Sciatic nerve (tissue), 2 donors: Measurements from ENCODE around the gene ASB13. TPM values are rescaled to one million over a fixed set of nuclear protein-coding genes. Genes with fewer than 3 reads are reported as not detected.

Experiments
- ATAC-seq: fragments of 200-7000 bp; cut with Tn5 transposase; one replicate; pipeline ENCODE4 v1.9.1; 2020; ENCODE audit warnings: mild to moderate bottlenecking, moderate library complexity
- DNase-seq: peaks from one replicate; pipeline ENCODE4 v3.0.0-alpha.2; 2020; ENCODE audit warnings: low spot score
- intact Hi-C: fragments of 100-400 bp; cut with DNase I; formaldehyde crosslinking; loops from one replicate; pipeline ENCODE4 v1.14.2; 2022
- total RNA-seq: library from RNA; stranded (reverse); fragmentation: NEBNext Ultra II Directional; extraction: Animal tissue kit (Norgen Biotek cat#: 25700); gene quantifications from one replicate; pipeline ENCODE4 v1.2.1, GENCODE V29; 2021
- donor health status: DM: no; HTN: no; CAD: no.
- donor health status: DM: no; HTN: no; CAD: no.

Gene ASB13
- total RNA-seq, 1 donor from 2014 or later = 18.9 TPM

DNA sequence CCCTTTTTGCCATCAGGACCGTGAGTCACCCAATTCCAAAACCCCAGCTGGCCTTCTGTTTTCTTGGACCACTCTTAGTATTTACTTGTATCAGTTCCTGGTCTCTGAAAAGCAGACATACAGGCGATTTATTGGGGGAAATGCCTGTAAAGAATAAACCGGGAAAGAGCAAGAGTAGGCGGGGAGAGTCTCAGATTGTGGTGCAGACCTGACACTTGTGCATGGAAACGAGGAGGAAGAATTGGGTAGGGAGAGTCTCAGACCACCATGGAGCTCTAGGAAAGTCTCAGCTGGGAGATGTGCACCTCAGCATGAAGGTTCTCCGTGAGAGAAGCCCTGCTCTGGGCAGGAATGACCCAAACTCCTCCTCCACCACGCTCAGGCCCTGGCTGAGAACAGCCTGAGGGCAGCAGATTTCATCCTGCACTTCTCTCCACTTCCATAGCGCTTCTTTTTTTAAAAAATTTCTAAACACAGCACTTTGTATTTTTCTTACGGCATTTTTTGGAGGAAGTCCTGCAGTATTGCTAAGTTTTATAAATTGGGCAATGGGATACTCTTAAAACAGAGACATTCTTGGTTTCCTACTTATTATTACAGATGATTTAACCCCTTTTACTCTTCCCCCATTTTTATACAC is 12.1 kb upstream of the ASB13 start:
- intact Hi-C loops = no loop called here
- DNase-seq = no peak
- ATAC-seq = no peak

DNA sequence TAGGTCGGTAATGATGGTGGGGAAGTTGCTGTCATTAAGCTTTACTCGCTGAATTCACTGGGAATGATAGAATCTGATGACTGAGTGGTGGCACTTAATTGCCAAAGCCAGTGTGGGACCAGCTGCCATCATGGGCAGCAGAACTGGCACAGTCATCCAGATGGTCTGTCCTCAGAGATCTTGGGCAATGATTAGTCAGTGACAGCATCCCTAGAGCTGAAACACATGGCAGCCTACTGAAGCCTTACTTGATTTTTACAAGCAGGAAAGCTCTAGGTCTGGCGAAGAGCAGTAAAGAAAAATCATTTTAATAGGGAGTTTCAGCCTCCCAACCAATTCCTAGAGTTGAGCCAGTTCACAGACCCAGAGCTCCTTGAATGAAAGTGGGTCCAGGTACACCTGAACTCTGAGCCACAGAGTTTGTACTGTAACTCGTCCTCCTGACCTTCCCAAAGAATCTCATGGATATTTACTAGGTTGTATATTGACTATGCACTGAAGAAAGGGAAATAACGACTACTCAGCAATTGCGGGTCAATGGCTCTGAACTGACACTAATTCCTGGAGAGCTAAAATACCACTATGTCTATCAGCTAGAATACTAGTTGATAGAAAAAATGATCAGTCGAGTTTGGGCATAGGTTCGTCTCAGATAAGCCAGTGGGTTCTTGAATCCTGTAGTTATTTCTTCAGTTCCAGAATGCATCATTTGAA is 4.4 kb upstream of the ASB13 start:
- intact Hi-C loops = no loop called here
- DNase-seq = no peak

DNA sequence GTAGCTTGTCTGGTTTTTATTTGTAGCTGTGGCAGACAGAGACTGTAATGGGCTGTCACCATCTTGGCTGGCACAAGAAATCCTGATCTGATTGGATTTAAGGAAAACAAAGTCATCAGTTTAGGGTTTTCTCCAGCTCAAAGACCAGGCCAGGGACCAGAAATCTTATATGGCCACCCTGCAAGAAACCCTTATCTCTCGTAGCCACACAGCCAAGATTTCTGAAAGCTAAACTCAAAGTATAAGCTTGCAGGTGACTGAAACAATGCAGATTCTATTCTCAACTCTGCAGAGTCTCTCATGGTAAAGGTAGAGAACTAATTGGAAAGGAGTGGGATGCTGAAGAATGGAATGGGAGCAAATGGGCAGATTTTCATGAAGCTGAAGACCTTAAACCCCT is 3.2 kb upstream of the ASB13 start:
- no peak for DNase-seq
- intact Hi-C loops = no loop called here

More for the DNA sequence above, 4.4 kb upstream of the ASB13 start:
- ATAC-seq = no peak

DNA sequence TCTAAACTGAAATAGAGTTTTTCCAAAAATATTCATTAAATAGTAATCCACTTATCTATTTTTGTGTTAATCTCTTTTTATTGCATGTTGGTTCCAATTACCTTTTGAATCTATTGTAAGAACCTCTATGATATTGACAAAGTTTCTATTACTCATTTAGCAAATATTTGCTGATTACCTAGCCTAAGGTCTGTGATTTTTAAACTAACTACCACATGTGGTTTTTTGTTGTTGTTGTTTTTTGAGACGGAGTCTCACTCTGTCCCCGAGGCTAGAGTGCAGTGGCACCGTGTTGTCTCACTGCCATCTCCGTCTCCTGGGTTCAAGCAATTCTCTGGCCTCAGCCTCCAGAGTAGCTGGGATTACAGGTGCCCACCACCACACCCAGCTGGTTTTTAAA is 2.0 kb upstream of the ASB13 start:
- no peak for ATAC-seq
- no peak for DNase-seq
- intact Hi-C loops = no loop called here

More for the DNA sequence above, 3.2 kb upstream of the ASB13 start:
- ATAC-seq = no peak

DNA sequence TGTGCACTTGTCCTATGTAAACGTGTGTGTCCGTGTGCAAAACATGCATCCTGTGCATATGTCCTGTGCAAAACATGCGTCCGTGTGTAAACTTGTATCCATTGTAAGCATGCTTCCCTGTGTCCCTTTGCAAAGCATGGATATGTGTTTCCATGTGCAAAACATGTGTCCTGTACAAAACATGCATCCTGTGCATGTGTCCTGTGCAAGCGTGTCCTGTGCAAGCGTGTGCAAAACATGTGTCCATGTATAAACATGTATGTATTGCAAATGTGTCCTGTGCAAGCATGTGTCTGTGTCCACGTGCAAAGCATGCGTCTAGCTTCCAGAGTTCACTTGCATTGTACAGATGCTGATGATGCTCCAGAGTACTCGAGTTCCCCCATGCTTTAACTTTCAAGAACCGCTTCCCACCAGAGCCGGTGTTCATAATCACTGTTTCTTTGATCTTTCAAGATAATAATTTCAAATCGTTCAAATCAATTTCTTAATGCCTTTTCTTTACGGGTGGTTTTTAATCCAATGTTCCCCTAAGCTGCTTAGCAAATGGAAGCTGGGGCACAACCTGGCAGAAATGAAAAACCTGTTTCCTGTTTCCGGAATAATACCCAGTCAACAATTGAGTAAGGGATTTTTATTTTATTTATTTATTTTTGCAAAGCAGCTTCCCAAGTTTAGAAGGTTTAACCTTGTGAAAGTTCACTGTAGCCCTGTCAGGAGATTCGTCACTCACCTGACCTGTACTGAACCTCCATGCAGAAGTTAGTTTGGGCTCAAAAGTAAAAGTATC is 641 bp upstream of the ASB13 start:
- DNase-seq = no peak
- intact Hi-C loops = no loop called here
- peak; percentile 6 for ATAC-seq

DNA sequence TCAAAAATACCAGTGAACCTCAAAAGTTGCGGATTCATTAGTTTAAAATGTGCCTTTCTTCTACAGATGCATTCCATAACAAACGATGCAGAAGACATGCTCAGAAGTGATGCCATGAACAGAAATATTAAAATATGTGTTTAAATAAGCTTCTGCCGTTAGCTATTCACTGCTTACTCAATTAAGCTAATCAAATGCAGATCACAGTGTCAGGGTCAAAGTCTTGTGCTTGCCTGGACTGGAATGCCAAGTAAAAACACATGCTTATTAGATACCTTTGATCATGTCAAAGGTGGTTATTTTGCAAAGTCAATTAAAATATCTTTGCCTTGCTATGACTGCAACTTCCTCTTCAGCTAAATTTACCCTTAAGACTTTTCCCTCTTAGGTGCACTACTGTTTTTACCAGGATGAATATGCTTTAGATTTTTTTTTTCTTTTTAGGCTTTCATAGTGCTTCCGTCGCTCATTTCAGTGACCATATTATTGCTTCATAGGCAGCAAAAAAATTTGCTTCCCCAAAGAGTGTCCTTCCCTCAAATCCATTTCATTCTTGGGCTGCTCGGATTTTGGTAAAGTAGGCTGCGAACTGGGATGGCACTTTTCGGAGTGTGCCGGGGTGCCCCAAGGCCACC is 905 bp downstream of the ASB13 start:
- ATAC-seq (no peak), DNase-seq (no peak)
- intact Hi-C loops = no loop called here

DNA sequence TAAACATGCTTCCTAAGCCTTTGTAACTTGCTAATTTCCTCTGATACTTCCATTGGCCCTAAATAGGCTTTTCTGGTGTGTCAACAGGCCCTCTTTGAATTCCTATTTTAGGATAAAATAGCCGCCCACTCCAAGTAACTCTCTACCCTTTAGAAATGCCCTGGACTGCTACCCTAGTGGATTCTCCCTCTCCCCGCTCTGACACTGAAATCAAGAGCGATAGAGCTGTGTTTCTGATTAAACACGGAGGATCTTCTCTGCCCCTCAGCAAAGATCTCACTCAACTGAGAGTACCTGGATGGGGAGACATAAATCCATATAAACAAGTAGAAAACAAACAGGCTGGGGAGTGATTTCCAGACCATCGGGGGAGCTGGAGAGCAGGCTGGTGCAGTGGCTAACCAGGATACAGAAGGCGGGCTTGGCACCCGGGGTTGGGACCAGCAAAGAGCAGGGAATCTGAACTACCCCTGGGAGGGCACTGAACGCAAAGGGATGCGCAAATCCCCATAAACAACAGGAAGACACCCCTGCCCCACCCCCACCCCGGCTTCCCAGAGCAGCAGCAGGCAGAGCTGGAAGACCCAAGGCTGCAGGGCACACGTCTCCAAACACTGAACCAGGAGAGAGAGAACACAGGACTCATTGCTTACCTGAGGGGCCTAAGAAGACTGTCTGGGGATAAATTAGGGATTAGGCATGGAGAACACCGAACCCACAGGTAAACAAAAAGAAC is 2.5 kb downstream of the ASB13 start:
- intact Hi-C loops = no loop called here
- no peak for ATAC-seq
- no peak for DNase-seq

DNA sequence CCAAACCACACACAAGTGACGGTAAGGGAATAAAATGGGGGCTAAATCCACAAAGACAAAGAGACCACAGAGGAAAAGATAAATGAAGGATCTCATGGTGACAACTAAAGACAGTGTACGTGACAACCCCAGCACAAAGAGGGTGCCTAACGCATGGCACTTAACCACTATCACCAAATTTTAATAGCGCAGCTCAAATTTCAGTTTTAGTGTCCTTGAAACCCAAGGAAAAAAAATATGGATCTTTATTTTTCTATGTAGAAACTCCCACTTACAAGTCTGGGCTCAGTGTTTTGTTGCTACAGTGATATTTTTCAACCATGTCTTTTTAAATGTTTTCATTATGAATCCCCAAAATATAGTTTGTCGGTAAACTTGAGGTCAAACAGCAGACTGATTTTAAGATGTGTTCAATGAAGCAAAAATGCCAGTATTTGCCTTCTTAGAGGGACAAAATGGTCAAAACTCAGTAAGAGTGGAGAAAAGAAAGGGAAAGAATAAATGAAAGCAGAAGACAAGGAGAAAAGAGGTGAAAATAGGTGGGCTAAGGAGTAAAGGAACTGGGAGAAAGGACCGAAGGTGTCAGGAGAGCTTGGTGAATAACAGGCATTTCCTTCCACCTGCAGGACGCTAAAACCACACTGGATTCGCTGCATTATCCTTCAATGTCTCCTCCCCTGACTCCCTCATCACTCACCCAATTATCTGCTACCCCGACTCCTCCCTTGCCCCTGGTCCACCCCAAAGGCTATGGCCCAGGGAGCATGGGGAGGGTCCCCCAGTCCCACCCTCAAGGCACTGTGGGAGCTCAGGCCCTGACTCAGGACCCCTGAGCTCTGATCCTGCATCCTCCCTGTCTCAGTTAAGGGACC is 3.5 kb downstream of the ASB13 start:
- ATAC-seq (no peak), DNase-seq (no peak)
- intact Hi-C loops = no loop called here

DNA sequence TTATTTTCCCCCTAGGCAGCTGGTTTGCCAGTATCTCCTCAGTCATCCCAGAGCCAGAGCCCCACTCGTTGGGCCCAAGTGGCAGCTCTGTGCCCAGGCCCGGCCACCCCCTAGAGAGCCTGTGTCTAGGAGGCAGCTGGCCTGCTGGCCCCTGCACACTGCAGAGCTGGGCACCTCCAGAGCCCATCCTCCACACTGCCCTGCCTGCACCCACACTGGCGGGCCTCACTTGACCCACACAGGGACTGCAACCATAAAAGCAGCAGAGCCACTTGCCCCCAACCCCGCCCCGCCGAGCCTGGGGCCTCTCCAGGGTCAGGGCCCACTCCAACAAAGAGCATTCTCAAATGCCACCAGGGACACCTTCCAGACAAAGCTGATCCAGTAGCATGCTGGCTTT is 5.4 kb downstream of the ASB13 start:
- ATAC-seq = no peak
- intact Hi-C loops = no loop called here
- no peak for DNase-seq

DNA sequence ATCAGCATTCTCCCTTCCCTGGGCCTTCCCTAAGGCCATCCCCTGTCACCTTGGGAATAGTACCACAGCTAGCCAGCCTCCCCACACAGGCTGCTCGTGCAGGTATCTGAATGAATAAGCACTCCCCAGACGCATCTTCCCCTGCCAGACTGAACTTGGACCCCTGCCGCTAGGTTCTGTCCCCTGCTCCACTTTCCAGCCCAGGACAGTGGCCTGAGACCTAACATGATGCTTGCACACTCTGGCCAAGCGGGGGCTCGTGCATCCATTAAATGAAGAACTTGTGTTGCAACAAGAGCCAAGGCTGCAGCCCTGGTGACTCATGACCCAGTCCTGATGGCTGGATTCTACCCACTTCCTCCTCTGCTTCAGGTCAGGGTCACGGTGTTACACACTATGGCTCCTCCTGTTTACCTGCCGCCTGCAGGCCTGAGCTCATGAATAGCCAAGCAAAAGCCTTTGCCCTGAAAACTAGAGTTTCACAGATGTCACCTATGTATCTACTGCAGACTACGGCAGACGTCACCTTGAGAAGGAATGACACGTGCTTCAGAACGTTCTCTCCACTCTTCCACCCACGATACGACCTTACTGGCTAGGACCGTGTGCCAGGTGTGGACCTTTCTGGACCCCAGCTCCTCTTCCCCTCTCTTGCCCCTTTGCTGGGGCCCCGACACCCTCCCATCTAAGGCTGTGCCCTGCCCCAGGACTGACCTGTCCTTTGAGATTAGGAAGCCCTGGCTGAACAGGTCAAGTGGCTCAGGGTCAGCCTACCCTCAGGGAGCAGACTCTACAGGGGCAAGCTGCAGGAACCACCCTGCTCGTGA is 6.5 kb downstream of the ASB13 start:
- DNase-seq = no peak
- peak; percentile 49 for ATAC-seq
- intact Hi-C loops = loop anchor here (5.0 kb wide), 1 partner anchor 1803 kb away; no protein-coding TSS in a partner anchor

DNA sequence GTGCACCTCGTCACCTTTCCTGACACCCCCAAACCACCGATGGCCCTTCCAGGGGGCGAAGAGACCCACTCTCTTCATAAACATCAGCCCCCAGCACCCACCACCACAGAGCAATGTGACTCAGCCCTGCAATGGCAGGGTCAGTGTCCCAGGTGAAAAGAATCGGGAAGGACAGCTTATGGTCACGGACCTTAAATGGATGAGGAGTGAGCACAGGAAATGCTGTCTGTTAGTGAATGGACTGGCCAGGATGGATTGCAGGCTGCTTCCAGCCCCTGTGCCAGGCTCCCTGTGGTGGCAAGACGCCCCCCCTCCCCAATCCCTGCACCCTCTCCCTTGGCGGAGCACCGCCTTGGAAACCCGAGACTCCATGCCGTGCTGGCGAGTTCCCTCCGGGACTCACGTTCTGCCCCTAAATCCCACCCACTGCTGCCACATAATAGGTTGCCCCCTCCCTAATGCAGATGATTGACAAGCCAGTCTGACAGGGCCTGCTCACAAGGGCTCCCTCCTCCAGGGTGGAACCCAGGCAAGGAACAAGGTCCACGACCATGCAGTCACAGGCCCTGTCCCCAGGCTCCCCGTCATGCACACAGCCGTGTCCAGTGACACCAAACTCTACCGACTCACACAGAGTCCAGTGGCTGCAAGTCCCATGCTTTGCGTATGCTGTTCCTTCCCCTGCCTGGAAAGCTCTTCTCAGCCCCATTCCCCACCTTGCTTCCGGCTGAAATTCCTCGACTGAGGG is 7.3 kb downstream of the ASB13 start:
- ATAC-seq (no peak), DNase-seq (no peak)
- intact Hi-C loops = loop anchor here (5.0 kb wide), 1 partner anchor 1802 kb away; no protein-coding TSS in a partner anchor

DNA sequence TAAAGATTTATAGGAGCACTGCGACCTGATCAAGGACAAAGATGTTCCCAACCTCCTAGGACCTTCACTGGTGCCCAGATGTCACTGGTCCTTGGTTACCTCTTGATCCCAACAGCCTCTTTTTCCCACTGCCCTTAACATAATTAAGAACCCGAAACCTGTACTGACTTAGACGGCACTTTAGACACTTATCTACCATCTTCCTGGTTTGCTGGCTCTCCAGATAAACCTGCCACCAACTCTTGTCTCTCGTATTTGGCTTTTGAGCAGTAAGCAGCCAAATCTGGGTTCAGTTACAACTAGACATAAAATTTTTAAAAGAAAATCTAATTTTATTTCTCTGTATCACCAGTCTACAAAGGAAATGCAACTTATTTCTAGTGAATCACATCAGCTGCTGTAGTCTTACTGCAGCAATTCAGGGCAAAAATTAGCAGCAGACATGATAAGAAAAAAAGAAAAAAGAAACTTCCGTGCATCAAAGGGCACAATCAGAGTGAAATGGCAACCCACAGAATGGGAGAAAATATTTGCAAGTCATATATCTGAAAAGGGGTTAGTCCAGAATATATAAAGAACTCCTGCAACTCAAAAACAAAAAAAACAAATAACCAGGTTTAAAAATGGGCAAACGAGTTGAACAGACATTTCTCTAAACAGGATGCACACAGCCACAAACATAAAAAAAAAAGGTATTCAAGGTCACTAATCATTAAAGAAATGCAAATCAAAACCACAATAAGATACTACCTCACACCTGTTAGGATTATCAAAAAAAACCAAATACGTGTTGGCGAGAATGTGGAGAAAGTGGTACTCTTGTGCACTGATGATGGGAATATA is 9.4 kb downstream of the ASB13 start:
- ATAC-seq (no peak), DNase-seq (no peak)
- intact Hi-C loops = loop anchor here (5.0 kb wide), 1 partner anchor 1800 kb away; no protein-coding TSS in a partner anchor

DNA sequence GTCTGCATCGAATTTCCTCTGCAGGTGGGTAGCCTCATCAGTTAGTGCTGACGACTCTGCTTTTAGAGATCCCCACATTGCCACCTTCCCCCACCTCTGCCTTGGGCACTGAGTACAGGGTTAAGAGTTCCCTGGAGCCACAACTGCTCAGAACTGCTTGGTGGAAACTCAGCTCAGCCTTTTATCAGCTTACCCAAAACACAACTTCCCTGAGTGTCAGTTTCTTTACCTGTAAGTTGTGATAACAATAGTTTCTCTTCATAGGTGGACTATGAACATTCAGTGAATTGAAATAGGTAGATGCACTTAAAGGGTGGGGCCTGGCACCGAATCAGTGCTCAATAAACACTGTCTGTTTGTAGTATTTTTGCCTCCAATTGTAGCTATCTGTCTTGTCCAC is 11.3 kb downstream of the ASB13 start:
- no peak for ATAC-seq
- intact Hi-C loops = loop anchor here (5.0 kb wide), 1 partner anchor 1798 kb away; no protein-coding TSS in a partner anchor
- no peak for DNase-seq

DNA sequence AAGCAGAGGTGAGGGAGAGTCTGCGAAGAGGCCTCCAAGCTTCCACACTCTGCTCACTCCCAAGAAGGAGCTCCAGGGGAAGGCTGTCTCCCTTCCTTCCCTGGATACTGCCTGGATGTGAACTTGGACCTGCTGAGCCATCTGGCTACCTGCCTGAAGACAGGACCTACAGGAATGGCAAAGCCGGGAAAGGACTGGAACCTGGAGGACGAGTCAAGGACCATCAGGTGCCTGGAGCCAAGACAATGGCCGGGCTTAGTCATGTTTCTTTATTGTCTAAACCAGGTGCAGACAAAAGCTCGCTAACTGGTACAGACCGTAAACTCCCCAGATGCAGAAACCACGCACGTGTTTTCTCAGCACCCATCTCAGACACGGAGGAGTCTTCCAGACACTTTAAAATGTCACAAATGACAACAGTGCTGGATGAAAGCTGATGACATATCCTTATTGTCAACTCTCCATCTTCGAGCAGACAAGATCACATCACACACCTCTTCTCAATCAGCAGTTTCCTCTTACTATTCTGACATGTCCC is 12.1 kb downstream of the ASB13 start:
- intact Hi-C loops = no loop called here
- ATAC-seq = no peak
- no peak for DNase-seq

DNA sequence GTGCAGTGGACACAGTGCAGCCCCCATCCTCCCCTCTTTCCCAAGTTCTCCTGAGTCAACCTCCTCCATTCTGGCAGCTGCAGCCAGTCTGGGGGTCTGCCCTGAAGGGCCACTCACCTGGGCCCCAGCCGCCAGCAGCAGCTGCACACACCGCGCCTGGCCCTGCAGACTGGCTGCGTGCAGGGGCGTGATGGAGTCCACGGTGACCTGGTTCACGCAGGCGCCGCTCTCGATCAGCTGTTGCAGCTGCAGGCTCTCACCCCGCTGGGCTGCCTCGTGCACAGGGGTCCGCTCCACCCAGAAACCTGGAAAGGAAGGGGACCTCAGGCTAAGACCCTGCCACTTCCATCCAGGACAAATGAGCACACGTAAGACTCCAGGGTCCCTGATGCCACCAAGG is 13.6 kb downstream of the ASB13 start:
- DNase-seq (no peak), ATAC-seq (peak; percentile 10)
- intact Hi-C loops = no loop called here
